IMR-90 (cell line): ENCODE results near the gene HS3ST5. TPM values are rescaled to one million over a fixed set of nuclear protein-coding genes. Genes with fewer than 3 reads are reported as not detected.

Experiments used
- ATAC-seq: fragments of 200-7000 bp; cut with Tn5 transposase; 2 replicates; pipeline ENCODE4 v1.9.1; 2020; ENCODE audit warnings: low read depth, mild to moderate bottlenecking, moderate library complexity
- BruUV-seq: library from RNA; stranded (reverse); fragments of 400-500 nt; replicated peaks from 2 replicates; lab custom pipeline; 2021; lab: Mats Ljungman, UMichigan
- CTCF ChIA-PET: fragments of 300-600 bp; formaldehyde crosslinking; extraction: SDS; loops from one replicate; lab custom pipeline; 2021; ENCODE audit warnings: antibody characterized with exemption; lab: Yijun Ruan, JAX
- POLR2A ChIA-PET: fragments of 300-600 bp; sonication (Branson Sonifier 250); formaldehyde crosslinking; loops from one replicate; lab custom pipeline; 2022; ENCODE audit warnings: antibody characterized with exemption; ENCODE audit not compliant: unreplicated experiment; lab: Charles Lee
- DNase-seq: peaks from one replicate; pipeline ENCODE4 v3.0.0; 2013
- H2AFZ ChIP-seq: replicated peaks from 2 replicates; pipeline ENCODE3; 2013; ENCODE audit warnings: low read length, mild to moderate bottlenecking; ENCODE audit not compliant: poor library complexity
- H2AK5ac ChIP-seq: 2 replicates; pipeline ENCODE4 v1.6.1; 2013; ENCODE audit warnings: low read depth, low read length, inconsistent platforms
- H2AK9ac ChIP-seq: replicated peaks from 2 replicates; pipeline ENCODE3; 2013; ENCODE audit warnings: mild to moderate bottlenecking, low read depth, low read length, moderate library complexity; ENCODE audit not compliant: poor library complexity
- H2BK120ac ChIP-seq: 2 replicates; pipeline ENCODE4 v1.6.1; 2013; ENCODE audit warnings: low read depth, low read length, inconsistent platforms
- H2BK15ac ChIP-seq: 3 replicates; pipeline ENCODE4 v1.6.1; 2013; ENCODE audit warnings: low read depth, low read length, inconsistent platforms
- H2BK20ac ChIP-seq: 2 replicates; pipeline ENCODE4 v1.6.1; 2013; ENCODE audit warnings: low read depth, mild to moderate bottlenecking, inconsistent platforms, low read length, moderate library complexity
- H2BK5ac ChIP-seq: 2 replicates; pipeline ENCODE4 v1.6.1; 2013; ENCODE audit warnings: mild to moderate bottlenecking, low read depth, low read length, inconsistent platforms; ENCODE audit not compliant: poor library complexity, severe bottlenecking
- H3K14ac ChIP-seq: replicated peaks from 2 replicates; pipeline ENCODE4 v1.6.1; 2013; ENCODE audit warnings: low read depth, low read length, inconsistent platforms
- H3K18ac ChIP-seq: 2 replicates; pipeline ENCODE4 v1.6.1; 2013; ENCODE audit warnings: low read depth, low read length, control low read depth
- H3K23ac ChIP-seq: 2 replicates; pipeline ENCODE4 v1.6.1; 2013; ENCODE audit warnings: low read depth, low read length, inconsistent platforms
- H3K27ac ChIP-seq: 2 replicates; pipeline ENCODE4 v1.5.1; 2013; ENCODE audit warnings: mild to moderate bottlenecking, control low read depth, low read length; ENCODE audit not compliant: insufficient read depth
- H3K27me3 ChIP-seq: 2 replicates; pipeline ENCODE4 v1.6.1; 2013; ENCODE audit warnings: low read length; ENCODE audit not compliant: control insufficient read depth, insufficient read depth
- H3K36me3 ChIP-seq: 2 replicates; pipeline ENCODE4 v1.6.1; 2013; ENCODE audit warnings: low read length, mixed read lengths; ENCODE audit not compliant: control insufficient read depth, insufficient read depth
- H3K4ac ChIP-seq: 2 replicates; pipeline ENCODE4 v1.6.1; 2013; ENCODE audit warnings: low read depth, low read length, inconsistent platforms
- H3K4me1 ChIP-seq: 2 replicates; pipeline ENCODE4 v1.6.1; 2013; ENCODE audit warnings: low read length, mixed read lengths; ENCODE audit not compliant: control insufficient read depth, insufficient read depth
- H3K4me2 ChIP-seq: 2 replicates; pipeline ENCODE4 v1.6.1; 2013; ENCODE audit warnings: low read depth, mild to moderate bottlenecking, control low read depth, low read length, moderate library complexity
- H3K4me3 ChIP-seq: 2 replicates; pipeline ENCODE4 v1.5.1; 2013; ENCODE audit warnings: low read depth, mild to moderate bottlenecking, control low read depth, low read length, moderate library complexity; ENCODE audit not compliant: insufficient read depth
- H3K56ac ChIP-seq: 2 replicates; pipeline ENCODE4 v1.6.1; 2013; ENCODE audit warnings: low read length, inconsistent platforms; ENCODE audit not compliant: insufficient read depth; ENCODE audit errors: extremely low read depth
- H3K79me1 ChIP-seq, 2 experiments: 2 replicates each; pipeline ENCODE4 v1.6.1; 2013; ENCODE audit warnings: low read length in 2 of 2, inconsistent platforms in 1 of 2, low read depth in 1 of 2
- H3K9ac ChIP-seq: 2 replicates; pipeline ENCODE4 v1.6.1; 2013; ENCODE audit warnings: low read depth, low read length, control low read depth
- H3K9me1 ChIP-seq: 2 replicates; pipeline ENCODE4 v1.6.1; 2013; ENCODE audit warnings: low read length, inconsistent platforms; ENCODE audit not compliant: insufficient read depth
- H3K9me3 ChIP-seq: 2 replicates; pipeline ENCODE4 v1.6.1; 2013; ENCODE audit warnings: low read length; ENCODE audit not compliant: control insufficient read depth, insufficient read depth
- H4K20me1 ChIP-seq: 2 replicates; pipeline ENCODE4 v1.6.1; 2013; ENCODE audit warnings: low read length, inconsistent platforms; ENCODE audit not compliant: insufficient read depth
- H4K5ac ChIP-seq: 2 replicates; pipeline ENCODE4 v1.6.1; 2013; ENCODE audit warnings: mild to moderate bottlenecking, low read depth, low read length, control low read depth
- H4K8ac ChIP-seq, 2 experiments: 2 replicates each; pipeline ENCODE4 v1.6.1; 2013; ENCODE audit warnings: low read depth in 2 of 2, low read length in 2 of 2, control low read depth in 1 of 2, inconsistent platforms in 1 of 2
- H4K91ac ChIP-seq: 2 replicates; pipeline ENCODE4 v1.6.1; 2013; ENCODE audit warnings: low read depth, low read length, inconsistent platforms; ENCODE audit not compliant: insufficient read depth
- CEBPB ChIP-seq: IDR thresholded peaks from 2 replicates; pipeline ENCODE4 v1.6.1; 2012; ENCODE audit warnings: low read depth, low read length, improper control_type of control experiment
- CTCF ChIP-seq: conservative IDR thresholded peaks from 2 replicates; pipeline ENCODE4 v1.5.1; 2012; ENCODE audit warnings: mild to moderate bottlenecking, low read depth, low read length, improper control_type of control experiment
- MAFK ChIP-seq: IDR thresholded peaks from 2 replicates; pipeline ENCODE4 v1.6.1; 2012; ENCODE audit warnings: low read depth, low read length, improper control_type of control experiment
- NFE2L2 ChIP-seq: fragments of 150-350 bp; IDR thresholded peaks from 2 replicates; pipeline ENCODE4 v1.6.1; 2016; ENCODE audit warnings: low read depth, mild to moderate bottlenecking, low read length
- WGBS, 2 experiments: methylation state at CpG; one replicate each; pipeline versions ENCODE4 v1.1.5 to v1.1.7; 2013; ENCODE audit warnings: missing lambda C conversion rate in 2 of 2; ENCODE audit not compliant: insufficient read length in 1 of 2; ENCODE audit errors: extremely low coverage in 2 of 2; 5-methylcytosine and 5-hydroxymethylcytosine counted together
- dilution Hi-C: fragments of 300-500 bp; cut with HindIII; formaldehyde crosslinking; loops from one replicate; pipeline ENCODE4 v1.14.3; 2018; ENCODE audit warnings: low sequenced_read_pairs; ENCODE audit not compliant: unreplicated experiment
- in situ Hi-C: fragments of 300-500 bp; cut with MboI; formaldehyde crosslinking; loops from 3 replicates; pipeline ENCODE4 v1.14.3; 2019; ENCODE audit warnings: low sequenced_read_pairs, inconsistent platforms, mixed read lengths
- intact Hi-C: fragments of 100-400 bp; cut with micrococcal nuclease; formaldehyde crosslinking; loops from 2 replicates; pipeline ENCODE4 v1.10.0; 2022
- polyA plus RNA-seq, 3 experiments: library from polyadenylated mRNA; depleted of rRNA; stranded (reverse); fragments of >200 nt; gene quantifications; 2 replicates each; pipeline ENCODE4 v1.2.3, GENCODE V29; 2012; ENCODE audit warnings: low replicate concordance in 1 of 3
- total RNA-seq: library from RNA; depleted of rRNA; stranded (reverse); fragments of >200 nt; gene quantifications from 2 replicates; pipeline ENCODE4 v1.2.3, GENCODE V29; 2012

Gene HS3ST5
- total and polyA plus RNA-seq, 2 of the 4 experiments (the other 2 are of a cell fraction) = not detected

- no peaks in the 10 kb centered on the region for H3K79me1 ChIP-seq
- no peak for DNase-seq
- intact Hi-C loops (no loop called here), dilution Hi-C loops (no loop called here), in situ Hi-C loops (no loop called here)
- no peak overlapping the region for H3K14ac ChIP-seq
- no peak overlapping the region for H3K56ac ChIP-seq
- WGBS, 2 experiments = no CpG with 5 or more reads among the region's 4 CpGs
- H4K91ac ChIP-seq = no peak overlapping the region
- H3K4me1 ChIP-seq = no peaks in the 10 kb centered on the region
- BruUV-seq = no TSS peak
- no peak overlapping the region for H2BK15ac ChIP-seq
- no peaks in the 10 kb centered on the region for H3K9me3 ChIP-seq
- no peak overlapping the region for H3K4me2 ChIP-seq
- H4K20me1 ChIP-seq = no peaks in the 10 kb centered on the region
- no peak overlapping the region for H3K4me3 ChIP-seq
- POLR2A ChIA-PET = no interaction called here
- no peaks in the 10 kb centered on the region for H3K36me3 ChIP-seq
- no peak overlapping the region for H3K9ac ChIP-seq
- CTCF ChIA-PET = no interaction called here
- no peak overlapping the region for H4K5ac ChIP-seq
- no peak overlapping the region for H3K27ac ChIP-seq
- H2BK120ac ChIP-seq = no peak overlapping the region
- no peak overlapping the region for H2AFZ ChIP-seq
- H2BK20ac ChIP-seq = no peak overlapping the region
- no peak overlapping the region for H3K4ac ChIP-seq
- no peak for ATAC-seq
- no peak overlapping the region for H3K18ac ChIP-seq
- no peaks in the 10 kb centered on the region for H3K9me1 ChIP-seq
- TF ChIP-seq NFE2L2 (no peak), CTCF (no peak), MAFK (no peak), CEBPB (no peak)
- H3K27me3 ChIP-seq = no peaks in the 10 kb centered on the region
- no peak overlapping the region for H2AK5ac ChIP-seq
- no peak overlapping the region for H2AK9ac ChIP-seq
- H3K23ac ChIP-seq = no peak overlapping the region
- no peak overlapping the region for H4K8ac ChIP-seq
- no peak overlapping the region for H2BK5ac ChIP-seq
These were observed 29.9 kb downstream of the HS3ST5 start for GRCh38 chr6:114312931-114313330.
